MM.1S (cell line): ENCODE measurements around the gene IGFBP2.

Experiments
- EZH2phosphoT487 ChIP-seq: fragments of 300-600 bp; sonication (generic); IDR thresholded peaks from 2 replicates; pipeline ENCODE4 v1.6.1; 2018; ENCODE audit warnings: antibody characterized with exemption, low read length
- TF ChIP-seq, protein P1 (sequence below): fragments of 300-600 bp; sonication (generic); IDR thresholded peaks from 2 replicates; pipeline ENCODE4 v1.5.1; 2016; ENCODE audit warnings: antibody characterized with exemption, low read length, mixed read lengths

DNA sequence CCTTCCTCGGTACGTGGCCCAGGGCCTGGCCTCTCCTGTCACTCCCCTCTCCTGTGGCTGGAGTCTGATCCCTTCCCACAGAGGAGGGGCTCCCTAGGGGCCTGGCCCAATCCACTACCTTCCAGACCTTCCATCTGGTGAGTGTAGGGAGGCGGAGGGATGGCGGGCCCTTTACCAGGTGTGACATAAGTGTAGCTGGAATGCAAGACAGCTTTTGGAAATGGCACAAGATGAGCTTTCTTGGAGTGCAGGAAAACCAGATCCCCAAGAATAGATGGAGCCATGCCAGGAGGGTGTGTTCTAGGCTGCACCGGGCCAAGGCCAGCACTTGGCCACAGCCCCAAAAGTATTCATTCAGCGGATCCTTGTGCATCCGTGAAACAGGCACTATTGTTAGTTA is 32.0 kb downstream of the IGFBP2 start:
- TF ChIP-seq, protein P1, sequence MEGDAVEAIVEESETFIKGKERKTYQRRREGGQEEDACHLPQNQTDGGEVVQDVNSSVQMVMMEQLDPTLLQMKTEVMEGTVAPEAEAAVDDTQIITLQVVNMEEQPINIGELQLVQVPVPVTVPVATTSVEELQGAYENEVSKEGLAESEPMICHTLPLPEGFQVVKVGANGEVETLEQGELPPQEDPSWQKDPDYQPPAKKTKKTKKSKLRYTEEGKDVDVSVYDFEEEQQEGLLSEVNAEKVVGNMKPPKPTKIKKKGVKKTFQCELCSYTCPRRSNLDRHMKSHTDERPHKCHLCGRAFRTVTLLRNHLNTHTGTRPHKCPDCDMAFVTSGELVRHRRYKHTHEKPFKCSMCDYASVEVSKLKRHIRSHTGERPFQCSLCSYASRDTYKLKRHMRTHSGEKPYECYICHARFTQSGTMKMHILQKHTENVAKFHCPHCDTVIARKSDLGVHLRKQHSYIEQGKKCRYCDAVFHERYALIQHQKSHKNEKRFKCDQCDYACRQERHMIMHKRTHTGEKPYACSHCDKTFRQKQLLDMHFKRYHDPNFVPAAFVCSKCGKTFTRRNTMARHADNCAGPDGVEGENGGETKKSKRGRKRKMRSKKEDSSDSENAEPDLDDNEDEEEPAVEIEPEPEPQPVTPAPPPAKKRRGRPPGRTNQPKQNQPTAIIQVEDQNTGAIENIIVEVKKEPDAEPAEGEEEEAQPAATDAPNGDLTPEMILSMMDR: no peak
- TF ChIP-seq EZH2phosphoT487: no peak
